GM19397 (cell line): ENCODE measurements around the gene NUDT7.

Experiments
- ATAC-seq: cut with Tn5 transposase; IDR thresholded peaks from one replicate; pipeline ENCODE4 v1.9.1; 2021; ENCODE audit warnings: mild to moderate bottlenecking, moderate library complexity; ENCODE audit not compliant: unreplicated experiment

The NUDT7 gene

GRCh38 chr16:77722309-77723107 is at the start of gene NUDT7:
Gene NUDT7 (plus strand): TSS chr16:77722514. CDS start chr16:77722583, 69 bp downstream.
- peak; percentile 94 for ATAC-seq

GRCh38 chr16:77674888-77675287 is 47.4 kb upstream of the NUDT7 start:
- ATAC-seq, result no peak

DNA sequence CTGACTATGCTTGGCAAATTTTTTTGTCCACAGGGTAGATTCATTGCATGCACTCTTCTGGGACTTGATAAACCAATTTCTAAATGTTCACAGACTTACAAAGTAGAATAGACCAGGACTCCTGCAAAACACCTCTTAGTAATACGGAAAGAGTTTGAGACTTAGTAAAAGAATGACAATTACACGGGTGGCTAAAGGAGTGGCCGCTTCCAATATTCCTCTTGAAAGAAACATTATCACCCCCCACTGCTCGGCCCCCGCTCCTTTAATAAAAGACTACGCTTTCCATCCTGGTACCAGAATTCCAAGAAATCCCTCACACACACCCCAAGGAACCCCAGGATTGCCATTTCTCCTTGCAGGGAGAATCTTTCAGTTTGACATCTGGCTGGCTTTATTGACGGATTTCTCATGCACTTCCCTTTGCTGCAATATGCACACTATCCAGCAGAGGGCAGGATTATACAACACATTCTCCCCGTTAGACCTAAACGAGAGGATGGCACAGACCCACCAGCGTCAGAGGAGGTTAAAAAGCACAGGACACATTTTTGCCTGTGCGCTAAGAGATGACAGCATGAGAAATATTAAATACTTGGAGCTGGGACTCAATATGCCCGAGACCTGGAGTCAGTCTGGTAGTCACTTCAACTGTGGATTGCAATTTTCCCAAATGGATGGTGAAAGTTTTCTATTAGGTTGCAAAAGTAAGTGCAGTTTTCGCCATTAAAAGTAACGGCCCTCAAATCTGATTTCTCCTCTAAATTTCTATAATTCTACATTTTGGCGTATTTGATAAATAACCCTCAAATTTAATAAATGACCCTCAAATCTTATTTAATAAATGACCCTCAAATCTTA is 46.6 kb upstream of the NUDT7 start:
- ATAC-seq, result peak; percentile 50

- ATAC-seq, result no peak
Measured at GRCh38 chr16:77677129-77677528, 45.2 kb upstream of the NUDT7 start.

- ATAC-seq, result no peak
Measured at GRCh38 chr16:77679391-77679790, 42.9 kb upstream of the NUDT7 start.

- ATAC-seq, result no peak
Measured at GRCh38 chr16:77679901-77680300, 42.4 kb upstream of the NUDT7 start.

GRCh38 chr16:77680496-77680895 is 41.8 kb upstream of the NUDT7 start:
- no peak for ATAC-seq

- no peak for ATAC-seq
Measured at GRCh38 chr16:77682586-77682985, 39.7 kb upstream of the NUDT7 start.

GRCh38 chr16:77683397-77684180 is 38.7 kb upstream of the NUDT7 start:
- no peak for ATAC-seq

GRCh38 chr16:77684181-77684526 is 38.2 kb upstream of the NUDT7 start:
- ATAC-seq, result no peak

GRCh38 chr16:77686385-77686784 is 35.9 kb upstream of the NUDT7 start:
- no peak for ATAC-seq

- no peak for ATAC-seq
Measured at GRCh38 chr16:77689971-77690370, 32.3 kb upstream of the NUDT7 start.

GRCh38 chr16:77690416-77690815 is 31.9 kb upstream of the NUDT7 start:
- no peak for ATAC-seq

- ATAC-seq, result no peak
Measured at GRCh38 chr16:77692612-77693011, 29.7 kb upstream of the NUDT7 start.

DNA sequence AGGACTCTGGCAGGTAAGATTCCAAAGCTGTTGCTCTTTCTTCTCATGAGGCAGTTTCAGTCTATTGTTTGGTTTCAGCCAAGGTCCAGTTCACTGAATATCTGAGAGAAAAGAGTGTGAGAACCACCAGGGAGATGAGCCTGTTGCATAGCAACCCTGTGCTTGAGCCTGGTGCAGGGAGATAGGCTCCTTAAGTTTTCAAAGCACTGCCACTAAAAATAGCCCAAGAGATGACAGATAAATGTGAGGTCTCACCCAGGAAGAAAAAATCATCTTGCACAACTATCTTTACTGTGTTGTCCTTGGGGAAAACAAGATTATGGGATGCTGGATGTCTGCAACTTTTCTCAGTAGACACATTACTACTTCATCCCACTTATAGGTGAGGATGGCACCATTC is 26.2 kb upstream of the NUDT7 start:
- ATAC-seq, result no peak

DNA sequence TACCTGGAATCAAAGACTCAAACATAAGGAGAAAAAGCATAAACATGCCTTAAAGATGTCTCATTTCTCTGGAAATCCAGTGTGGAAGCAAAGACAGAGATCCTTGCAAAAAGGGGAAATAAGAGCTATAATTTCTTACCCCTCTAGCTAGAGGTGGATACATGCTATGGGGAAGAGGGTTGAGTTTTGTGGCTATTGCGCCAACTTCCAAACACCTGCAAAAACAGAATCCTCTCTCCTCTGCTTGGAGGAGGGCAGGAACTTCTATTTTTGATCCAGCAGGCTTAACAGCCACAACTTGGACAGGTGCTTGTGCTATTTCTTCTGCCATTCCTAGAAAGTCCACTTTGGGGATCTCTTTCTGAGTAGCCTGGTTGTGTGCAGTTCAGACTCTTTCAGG is 21.5 kb upstream of the NUDT7 start:
- no peak for ATAC-seq

DNA sequence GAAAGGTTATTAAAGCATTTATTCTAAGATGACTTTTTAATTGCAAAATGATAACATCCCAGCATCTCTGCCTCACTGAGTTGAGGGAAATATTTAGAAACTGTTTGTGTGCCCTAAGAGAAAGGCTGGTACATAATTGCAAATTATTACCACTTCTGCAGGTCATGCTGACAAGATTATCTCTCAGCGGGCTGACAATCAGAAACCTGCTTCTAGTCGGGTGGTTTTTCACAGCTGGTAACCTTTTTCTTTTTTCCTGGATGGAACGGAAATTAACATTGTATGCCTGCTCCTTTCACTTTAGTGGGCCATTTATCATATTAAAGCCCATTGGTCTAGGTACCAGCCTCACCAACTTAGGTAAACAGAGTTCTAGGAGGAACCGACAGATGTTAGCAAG is 17.0 kb upstream of the NUDT7 start:
- no peak for ATAC-seq

- no peak for ATAC-seq
Measured at GRCh38 chr16:77711179-77711578, 11.1 kb upstream of the NUDT7 start.

- no peak for ATAC-seq
Measured at GRCh38 chr16:77711775-77712174, 10.5 kb upstream of the NUDT7 start.

- ATAC-seq, result no peak
Measured at GRCh38 chr16:77715145-77715544, 7.2 kb upstream of the NUDT7 start.

DNA sequence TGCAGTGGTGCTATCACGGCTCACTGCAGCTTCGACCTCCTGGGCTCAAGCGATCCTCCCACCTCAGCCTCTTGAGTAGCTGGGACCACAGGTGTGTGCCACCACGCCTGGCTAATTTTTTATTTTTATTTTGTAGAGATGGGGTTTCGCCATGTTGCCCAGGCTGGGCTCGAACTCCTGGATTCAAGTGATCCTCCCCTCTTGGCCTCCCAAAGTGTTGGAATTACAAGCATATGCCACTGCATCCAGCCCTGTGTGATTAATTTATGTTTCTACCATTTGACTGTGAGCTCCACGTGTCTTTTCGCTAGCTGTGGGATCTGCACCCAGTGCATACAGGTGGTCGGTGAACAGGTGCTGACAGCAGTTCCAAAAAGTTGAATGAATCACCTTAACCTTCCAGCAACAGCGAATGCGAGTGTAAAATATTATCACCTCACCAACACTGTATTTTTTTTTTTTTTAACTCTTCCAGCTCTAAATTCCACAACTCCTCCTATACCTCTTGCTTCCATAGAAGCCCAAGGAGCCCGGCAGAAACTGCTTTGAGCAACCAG is 484 bp upstream of the NUDT7 start:
- ATAC-seq, result peak; percentile 18
